Measurements from ENCODE around the gene RNF157. TPM values are rescaled to one million over a fixed set of nuclear protein-coding genes. Genes with fewer than 3 reads are reported as not detected.

The RNF157 gene
- polyA plus RNA-seq, 3 donors: 27.2 to 31.8 (median 31.6) TPM

DNA sequence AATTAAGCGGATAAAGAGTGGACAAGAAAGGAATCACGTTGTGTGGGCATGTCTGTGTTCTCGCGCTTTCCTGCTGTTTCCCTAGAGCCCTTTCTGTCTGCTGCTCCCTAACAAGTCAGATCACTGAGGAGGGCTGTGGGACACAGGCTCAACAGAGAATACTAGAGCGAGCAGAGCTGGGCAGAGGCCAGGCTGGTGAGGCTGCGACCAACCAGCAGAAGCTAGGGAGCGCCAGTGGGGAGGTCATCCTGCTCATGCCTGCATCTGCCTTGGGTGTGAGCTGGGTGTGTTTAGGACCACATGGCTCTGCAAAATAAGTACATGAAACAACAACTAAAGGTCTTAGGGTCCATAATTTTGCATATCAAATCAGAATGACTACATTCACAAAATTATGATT lies 87.7 kb downstream of the RNF157 start:
- no peak for DNase-seq (ENCODE audit: extremely low read depth in 1 of 11, low read depth in 9 of 11, low spot score in 4 of 11)

DNA sequence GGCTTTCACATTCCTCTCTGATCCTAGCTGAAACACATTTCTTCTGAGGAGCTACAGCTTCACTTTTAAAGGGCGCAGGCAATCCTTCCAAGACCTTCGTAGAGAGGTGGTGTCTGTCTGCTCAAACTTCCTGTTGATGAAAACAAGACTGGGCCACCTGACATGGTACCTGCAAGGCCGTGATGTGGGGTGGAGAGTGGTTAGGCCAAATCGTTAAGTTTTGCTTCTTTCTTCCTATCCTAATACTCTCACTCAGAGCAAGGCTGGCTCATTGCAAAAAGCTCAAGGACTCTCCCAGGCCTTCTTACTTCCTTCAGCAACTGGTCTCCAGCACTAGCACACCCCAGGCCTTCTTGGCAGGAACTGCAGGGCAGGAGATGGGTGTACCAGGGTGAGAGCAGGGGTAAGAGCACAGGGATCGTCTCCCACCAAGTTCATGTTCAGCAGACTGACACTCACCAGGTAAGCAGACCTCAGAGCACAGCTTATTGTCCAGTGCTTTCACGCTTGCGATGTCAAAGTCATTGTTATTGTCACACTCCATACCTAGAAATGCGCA lies 88.3 kb downstream of the RNF157 start:
- DNase-seq (ENCODE audit: extremely low read depth in 1 of 11, low read depth in 9 of 11, low spot score in 4 of 11): no peak

DNA sequence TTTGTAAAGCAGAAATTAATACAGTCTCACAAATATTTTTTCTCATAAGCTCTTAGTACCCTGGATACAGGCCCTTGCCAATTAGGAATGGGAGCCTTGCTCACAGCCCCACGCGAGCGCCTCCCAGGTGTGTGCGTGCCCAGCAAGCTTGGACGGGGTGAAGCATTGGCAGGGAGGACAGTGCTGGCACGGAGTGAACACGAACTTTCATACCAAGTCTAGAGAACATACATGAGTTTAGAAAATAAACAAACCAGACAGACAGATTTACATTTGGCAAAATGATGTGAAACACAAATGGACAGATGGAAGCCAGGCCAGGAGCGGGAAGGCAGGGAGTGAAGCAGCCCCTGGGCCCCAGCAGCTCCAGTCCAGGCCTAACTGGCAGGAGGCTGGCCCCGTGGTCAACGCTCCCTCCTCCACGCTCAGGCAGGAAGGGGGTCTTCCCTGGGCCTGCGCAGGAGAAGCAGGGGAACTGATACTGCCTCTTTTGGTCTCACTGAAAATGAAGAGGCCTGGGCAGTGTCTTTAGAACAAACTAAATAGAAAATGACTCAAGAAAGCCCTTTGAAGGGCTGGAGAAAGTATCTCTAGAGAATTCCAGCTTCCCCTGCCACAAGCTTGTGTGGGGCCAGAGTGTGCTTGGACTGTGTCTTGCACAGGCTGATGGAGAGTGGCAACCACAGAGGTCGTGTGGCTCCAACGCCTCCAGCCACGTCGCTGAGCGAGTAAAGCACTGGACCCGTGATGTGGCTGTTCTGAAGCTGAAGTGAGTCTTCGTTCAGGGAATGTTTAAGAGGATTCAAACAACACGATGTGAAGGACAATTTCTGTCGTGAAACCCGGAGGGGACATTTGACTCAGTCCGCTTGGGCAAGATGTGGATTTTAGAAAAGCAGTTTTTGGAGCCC lies 89.3 kb downstream of the RNF157 start:
- no peak for DNase-seq (ENCODE audit: extremely low read depth in 1 of 11, low read depth in 9 of 11, low spot score in 4 of 11)

DNA sequence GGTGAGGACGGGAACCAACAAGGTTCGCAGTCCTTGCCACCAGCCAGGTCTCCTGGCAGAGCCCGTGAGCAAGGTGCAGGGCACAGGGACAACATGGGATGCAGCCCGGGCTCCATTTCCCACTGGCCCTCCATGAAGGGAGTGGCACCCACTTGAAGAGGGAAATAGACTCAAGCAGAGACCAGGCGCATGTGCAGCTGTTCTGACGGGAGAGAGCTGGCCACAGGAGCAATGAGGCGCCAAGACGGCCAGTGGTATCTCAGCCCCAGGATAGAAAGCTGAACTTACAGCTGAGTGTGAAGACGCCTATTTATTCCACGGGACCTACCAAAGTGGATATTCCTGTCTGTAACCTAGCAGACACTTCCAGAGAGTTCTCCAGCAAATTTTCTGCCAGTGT lies 91.1 kb downstream of the RNF157 start:
- DNase-seq (ENCODE audit: extremely low read depth in 1 of 11, low read depth in 9 of 11, low spot score in 4 of 11): no peak

DNA sequence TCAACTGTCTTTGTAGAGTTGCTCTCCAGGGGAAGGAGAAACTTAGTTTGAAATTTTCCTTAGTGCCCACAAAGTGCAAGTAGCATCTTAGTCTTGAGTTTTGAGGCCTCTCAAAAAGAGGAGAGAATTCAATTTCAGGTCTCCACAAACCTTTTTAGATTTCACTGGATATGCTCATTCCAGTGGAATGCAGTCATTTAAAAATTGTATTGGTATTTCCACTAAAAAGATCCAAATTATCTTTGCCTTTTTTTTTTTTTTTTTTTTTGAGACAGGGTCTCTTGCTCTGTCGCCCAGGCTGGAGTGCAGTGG lies 92.3 kb downstream of the RNF157 start:
- DNase-seq (ENCODE audit: extremely low read depth in 1 of 11, low read depth in 9 of 11, low spot score in 4 of 11): no peak

DNA sequence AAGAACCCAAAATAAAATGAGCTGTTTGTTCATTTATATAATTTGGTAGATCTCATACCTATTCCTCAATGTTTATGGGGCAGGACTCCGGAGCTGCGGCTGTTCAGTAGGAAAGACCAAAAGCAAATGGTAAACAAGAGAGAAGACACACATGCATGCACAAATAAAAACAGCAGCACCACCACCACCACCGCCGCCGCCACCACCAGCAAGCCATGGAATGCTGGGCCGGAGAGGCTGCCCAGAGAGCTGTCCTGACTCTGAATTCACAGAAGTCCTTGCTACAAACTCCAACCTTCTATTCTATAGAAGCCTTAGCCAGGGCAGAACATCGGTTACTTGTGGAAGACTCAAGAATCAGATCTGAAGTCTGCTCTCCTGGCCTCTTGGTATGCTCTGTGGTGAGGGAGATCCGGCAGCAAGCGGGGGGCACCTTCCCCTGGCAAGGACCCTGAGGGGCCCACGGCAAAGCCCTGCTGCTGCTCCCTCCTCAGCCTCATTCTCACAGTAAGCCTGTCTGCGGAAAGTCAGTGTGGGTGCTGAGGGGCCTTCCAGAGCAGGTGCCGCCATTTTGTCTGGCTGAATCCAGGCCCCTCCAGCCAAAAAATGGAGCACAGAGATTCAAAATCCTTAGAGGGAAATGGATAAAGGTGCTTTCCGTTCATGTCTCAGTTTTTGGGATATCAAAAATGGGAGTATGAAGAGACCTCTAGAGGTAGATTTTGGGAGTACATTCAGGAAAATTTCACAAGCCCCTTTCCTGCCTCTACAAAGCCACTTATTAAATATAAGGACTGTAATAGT lies 92.9 kb downstream of the RNF157 start:
- no peak for DNase-seq (ENCODE audit: extremely low read depth in 1 of 11, low read depth in 9 of 11, low spot score in 4 of 11)

DNA sequence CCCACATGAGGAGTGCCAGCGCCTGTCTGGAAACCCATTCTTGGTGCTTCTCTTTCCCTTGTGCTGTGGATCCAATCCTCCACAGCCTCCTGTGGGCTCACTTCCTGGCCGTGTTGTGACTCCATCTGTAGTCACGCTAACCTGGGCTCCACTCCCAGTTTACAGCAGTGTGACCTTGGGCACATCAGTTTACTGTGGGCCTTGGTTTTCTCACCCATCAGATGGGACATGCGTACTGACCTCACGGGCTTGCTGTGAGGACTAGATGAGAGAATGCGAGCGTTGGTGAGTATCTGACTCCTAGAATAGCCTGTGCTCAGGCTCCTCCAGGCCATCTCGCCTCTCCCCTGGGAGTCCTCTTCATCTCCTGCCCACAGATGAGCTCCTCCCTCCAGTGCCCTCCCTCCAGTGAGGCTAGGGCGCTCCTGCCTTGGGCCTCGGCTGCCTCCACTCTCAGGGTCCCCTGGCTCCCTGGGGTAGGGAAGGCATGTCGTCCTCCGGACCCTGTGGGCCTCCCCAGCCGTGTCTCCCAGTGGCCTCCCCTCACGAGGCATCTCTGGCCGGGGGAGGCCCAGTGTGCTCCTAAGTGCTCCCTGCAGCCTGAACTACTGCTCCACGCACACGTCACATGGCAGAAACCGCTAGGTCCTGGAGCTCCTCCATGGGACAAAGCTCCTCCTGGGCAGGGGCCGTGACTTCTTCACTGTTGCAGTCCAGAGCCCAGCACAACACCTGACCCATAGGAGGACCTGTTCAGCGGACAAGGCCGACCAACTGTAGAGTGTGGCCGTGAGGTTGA lies 94.0 kb downstream of the RNF157 start:
- no peak for DNase-seq (ENCODE audit: extremely low read depth in 1 of 11, low read depth in 9 of 11, low spot score in 4 of 11)

DNA sequence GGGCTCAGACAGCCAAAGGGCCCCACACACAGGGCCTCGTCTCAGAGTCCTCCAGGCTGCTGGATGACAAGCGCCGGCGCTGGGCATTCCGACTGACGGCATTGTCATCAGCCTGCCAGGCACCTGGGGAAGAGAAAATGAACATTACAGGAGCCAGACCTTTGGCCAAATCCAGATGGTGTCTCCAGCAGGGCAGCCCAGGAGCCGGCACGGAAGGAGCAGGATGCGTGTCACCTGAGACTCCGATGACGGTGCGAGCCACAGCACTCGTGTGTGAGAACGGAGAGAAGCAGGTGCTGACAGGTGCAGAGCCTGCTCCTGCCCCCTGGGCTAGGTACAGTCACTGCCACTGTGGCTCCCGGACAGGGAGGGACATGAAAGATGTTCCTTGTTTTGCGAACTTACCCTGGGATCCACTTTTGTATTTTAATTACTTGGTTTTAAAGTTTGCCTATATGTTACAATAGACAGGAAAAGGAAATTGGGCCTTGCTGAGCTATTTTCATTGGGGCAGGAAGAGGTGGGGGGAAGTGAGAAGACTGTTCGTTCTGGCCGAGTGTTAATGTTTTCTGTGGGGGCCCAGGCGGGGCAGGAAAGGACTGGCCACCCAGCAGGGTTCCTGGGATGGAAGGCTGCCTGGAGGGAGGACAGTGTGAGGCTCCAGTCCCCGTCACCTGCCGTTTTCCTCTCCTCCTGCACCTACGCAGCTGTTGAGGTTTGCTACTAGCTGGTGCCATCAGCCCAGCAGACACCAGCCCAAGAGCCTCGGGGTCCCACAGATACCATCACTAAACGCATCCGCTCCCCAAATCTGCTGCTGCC lies 94.9 kb downstream of the RNF157 start:
- DNase-seq (ENCODE audit: extremely low read depth in 1 of 11, low read depth in 9 of 11, low spot score in 4 of 11): no peak

DNA sequence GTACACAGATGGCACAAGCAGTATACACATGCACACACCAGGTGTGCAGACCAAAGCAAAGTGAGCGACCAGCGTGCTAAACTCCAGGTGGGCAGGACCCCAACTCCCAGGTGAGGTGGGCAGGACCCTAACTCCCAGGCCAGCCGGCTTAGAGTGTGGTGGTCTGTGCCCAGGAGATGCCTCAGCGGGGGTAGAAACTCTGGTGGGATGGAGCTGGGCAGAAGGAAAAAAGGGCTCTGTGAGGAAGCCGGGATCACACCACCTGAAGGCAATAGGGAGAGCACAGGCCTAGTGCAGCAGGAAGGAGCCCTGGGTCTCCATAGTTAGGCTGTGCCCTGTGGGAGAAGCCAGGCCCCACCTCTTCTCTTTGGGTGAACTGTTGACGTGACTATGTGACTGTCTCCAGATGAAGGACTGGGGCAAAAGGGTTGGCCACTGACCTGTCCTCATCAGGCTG lies 97.7 kb downstream of the RNF157 start:
- DNase-seq (ENCODE audit: extremely low read depth in 1 of 11, low read depth in 9 of 11, low spot score in 4 of 11): no peak

DNA sequence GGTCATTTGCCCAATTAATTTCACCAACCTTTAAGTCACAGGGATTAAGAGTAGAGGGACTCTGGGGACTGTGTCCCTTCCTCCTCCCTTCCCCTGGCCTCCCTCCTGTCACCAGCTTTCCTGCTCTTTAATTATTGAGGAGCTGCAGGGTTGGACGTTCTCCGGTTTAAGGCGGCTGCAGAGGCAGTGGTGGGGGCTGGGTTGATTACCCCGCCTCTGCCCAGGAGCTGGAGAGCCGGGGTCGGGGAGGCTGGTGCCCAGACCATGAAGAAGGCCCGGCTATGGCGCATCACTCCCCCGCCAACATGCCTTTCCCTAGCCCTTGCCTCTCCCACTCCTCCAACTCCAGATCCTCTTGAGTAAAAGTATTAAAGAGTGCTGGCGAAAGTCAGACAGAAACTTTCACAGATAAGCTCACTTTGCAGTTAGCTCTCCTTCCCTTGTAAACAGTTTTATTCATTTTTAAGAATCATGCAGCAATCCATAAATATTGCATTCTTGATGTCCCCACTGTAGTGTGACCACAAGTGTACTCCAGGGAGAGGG lies 98.2 kb downstream of the RNF157 start:
- peak in 1 of 11 donors; percentile 48 for DNase-seq (ENCODE audit: extremely low read depth in 1 of 11, low read depth in 9 of 11, low spot score in 4 of 11)

DNA sequence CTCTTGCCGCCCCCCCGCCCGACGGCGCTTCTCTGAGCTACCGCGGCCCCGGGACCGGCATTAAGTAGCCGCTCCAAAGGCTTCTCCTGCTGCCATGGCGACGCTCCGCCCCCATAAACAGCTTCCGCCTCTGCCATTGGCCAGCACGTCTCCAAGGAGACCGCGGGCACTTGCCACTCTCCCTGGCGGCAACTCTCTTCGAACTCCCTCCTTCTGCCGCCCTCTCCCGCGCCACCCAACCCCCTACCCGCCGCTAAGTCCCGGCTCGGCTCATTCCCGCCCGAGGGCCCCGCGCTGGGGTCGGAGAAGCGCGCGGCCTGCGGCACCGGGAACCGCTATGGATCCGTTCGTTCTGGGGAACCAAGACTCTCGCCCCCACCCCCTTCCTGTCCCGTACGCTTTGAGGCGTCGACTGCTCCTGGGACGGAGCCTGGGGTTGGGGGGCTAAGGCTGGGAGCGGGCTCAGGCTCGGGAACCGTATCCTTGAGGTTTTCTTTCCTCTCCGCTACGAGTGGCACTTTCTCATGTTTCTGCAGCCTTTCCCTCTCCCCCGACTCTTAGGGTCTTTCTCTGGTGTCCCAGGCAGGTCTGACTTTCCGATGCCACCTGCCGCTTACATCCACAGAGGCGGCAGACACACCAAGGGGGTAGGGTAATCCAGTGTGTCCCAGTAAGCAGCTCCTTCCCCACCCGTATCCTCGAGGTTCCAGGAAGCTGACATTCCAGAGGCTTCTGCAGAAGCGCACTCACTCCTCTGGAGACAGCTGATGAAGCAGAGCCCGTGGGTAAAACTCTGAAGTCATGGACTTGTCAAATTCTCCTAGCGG lies 98.9 kb downstream of the RNF157 start, which contains the start of gene FOXJ1:
Gene FOXJ1 (minus strand): TSS at position 34 of the 827 bp plus-strand sequence. CDS start 850 bp downstream, outside the sequence.
- DNase-seq (ENCODE audit: extremely low read depth in 1 of 11, low read depth in 9 of 11, low spot score in 4 of 11): peak; percentile 79 to 95 (median 89)

DNA sequence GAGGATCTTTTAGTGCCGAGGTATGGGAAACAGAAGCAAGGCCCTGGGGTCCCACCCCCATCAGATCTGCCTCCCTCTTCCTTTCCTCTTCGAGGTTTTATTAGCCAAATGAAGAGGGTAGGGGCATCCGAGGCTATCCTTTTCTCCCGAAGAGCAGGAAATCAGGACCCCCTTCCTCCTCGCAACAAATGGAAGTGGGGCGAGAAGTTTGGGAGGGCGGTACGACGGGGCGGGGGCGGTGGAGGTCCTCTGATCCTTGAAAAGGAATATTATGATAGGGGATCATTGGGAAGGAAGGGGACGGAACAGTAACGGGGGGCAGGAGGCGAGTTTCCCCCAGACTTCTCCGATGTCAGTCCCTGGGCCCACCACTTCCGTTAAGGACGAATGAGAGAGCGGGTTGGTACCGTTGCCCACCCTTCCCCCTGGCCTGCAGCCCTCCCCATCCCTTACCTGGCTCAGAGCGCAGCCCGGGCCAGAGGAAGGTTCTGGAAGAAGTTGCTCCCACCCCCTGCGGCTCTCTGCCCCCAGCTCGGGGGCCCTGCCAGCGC lies 99.6 kb downstream of the RNF157 start:
- no peak for DNase-seq (ENCODE audit: extremely low read depth in 1 of 11, low read depth in 9 of 11, low spot score in 4 of 11)

DNA sequence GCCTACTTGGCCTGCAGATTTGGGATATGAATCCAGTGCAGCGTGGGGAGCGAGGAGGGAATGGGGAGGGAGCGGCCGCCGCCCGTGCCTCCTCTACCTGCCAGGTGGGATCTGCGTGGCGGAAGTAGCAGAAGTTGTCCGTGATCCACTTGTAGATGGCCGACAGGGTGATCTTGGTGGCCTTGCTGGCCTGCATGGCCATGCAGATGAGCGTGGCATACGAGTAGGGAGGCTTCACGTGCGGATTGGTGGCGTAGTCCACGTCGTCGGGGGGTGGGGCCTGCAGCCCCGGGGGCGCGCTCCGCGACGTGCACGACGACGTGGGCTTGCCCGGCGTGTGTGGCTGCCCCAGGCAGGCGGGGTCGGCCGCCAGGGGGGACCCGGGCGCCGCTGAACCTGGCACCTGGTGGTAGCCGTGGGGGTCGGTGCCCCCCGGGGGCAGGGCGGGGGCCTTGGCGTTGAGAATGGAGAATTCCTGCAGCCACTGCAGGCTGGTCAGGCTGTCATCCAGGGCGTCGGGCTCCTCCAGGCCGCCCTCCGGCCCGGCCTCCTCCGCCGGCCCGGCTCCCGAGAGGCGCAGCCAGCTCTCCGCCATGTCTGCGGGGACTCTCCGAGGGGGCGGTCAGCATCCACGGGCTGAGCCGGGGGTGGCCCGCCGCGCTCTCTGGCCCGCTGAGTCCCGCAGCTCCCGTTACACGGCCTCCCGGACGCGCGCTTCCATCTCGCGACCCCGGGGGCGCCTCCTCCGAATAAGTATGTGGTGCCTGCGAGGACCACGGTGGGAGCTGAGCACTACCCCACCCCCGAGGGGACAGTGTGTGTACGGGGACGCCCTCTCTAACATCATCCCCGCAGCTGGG lies 100.3 kb downstream of the RNF157 start:
- no peak for DNase-seq (ENCODE audit: extremely low read depth in 1 of 11, low read depth in 9 of 11, low spot score in 4 of 11)

DNA sequence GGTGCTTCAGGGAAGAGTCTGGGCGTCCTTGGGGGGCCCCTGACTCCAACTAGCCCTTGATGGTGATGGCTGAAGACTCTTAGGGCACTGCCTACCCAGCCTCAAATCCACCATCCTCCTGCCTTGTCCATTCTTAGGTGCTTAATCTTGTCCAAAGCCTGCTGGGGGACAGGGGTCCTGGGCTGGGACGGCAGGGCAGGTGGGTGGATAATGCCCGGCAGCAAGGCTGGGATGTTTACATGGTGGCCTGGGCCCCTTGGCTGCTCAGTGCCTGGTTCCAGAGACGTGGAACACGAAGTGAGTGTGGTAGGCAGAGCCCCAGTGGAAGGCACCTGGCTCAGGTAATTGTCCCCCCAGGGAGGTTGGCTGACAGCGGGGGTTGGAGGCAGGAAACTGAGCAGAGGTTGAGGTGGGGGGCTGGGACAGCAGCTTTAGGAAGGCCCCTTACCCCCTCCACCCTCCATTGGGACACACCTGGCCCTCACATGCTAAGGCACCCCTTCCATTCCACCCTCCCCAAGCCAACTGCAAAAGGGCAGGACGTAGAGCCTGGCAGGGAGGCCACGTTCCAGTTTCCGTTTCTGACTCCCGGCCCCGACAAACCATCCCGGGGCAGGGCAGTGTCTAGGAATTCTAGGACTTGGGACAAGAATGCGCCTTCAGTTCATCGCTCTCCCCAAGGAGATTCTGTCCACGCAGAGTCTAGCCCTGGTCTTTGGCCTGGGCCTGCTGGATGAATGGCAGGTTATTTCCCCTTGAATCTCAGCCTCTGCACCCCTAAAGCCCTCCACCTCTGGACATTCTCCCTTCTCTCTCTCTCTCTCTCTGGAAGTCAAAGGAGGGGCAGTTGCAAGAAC lies 101.2 kb downstream of the RNF157 start:
- no peak for DNase-seq (ENCODE audit: extremely low read depth in 1 of 11, low read depth in 9 of 11, low spot score in 4 of 11)

Measured in renal cortex interstitium (tissue), 11 donors.